ENCODE data around the gene BCAR1.
"Not testable (repeated sequence)": the region's sequence is repeated elsewhere in the genome, so short reads cannot be mapped to it uniquely, and the experiment has no call there.

Gene BCAR1

DNA sequence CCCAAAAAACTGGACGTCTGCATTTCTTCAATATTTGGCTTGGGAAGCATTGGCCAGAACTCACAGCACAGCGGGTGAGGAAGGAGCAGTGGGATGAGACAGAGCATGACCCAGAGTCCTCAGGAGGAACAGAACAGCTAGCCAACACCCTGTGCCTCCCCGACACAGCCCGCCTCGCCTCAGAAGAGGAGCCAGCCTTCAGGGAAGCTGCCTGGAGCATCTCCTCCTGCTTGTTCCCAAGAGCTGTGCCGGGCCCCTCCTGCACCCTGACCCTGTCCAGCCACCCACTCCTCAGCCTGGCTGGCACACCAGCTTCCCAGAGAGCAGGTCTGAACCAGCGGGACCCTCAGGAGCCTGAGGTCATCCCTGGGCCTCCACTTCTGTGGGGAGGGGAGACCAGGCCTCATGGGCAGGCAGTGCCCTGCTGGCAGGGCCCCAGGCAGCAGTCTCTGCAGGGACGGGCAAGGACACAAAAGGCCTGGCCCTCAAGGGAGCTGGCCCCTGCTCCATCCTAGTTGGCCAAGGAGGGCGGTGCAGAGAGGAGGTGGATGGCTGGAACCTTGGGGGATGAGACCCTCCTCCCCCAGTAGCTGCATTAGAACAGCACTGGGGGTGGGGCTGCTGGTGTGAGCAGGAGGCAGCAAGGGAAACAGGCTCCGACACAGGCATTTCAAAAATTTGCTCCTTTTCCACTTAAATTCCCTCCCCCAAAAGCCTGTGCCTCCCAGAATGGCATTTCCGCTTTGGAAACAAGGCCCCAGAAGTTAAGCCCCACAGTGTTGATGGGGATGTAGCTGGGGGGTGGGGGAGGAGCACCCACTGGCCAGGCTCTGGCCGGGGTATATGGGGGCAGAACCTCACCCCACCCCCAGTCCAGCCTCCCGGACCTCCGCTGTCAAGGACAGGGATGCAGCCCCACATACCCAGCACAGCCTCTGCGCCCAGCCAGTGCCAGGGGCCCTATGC, 1.8 kb upstream of the BCAR1 start:
- no peak for DNase-seq

DNA sequence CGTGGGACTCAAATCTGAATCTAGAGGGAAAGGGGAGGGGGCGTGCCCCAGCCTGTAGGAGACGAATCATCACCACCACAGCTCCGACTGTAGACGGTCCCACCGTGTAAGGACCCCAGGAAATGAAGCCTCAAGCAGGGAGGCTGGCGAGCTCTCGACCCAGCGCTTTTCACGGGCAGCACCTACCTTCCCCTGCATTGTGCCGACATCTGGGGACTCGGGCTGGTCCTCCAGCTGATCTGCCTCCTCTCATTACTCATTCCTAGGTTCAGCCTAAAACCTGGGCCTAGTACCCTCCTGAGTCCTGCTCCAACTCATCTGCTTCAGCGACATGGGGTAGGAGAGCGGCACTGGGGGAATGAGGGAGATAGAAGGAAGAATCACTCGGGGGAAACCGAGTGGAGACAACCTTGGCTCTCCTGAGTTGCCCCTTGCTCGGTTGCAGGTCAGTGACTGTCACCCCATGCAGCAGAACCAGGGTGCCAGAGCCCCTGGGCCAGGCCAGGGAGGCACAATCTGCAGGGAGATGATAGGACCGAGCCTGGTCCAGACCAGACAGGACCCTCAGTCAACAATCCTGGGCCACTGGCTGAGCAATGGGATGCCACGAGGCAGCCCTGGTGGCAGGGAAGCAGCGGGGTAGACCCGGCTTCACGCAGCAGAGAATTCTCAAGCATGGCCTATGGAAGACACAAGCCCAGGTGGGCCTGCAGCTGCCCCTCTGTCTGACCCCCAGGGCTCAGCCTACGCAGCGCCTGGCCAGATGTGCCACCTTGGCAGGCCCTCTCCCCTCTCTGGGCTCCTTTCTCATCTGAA, 833 bp upstream of the BCAR1 start:
- DNase-seq = no peak

DNA sequence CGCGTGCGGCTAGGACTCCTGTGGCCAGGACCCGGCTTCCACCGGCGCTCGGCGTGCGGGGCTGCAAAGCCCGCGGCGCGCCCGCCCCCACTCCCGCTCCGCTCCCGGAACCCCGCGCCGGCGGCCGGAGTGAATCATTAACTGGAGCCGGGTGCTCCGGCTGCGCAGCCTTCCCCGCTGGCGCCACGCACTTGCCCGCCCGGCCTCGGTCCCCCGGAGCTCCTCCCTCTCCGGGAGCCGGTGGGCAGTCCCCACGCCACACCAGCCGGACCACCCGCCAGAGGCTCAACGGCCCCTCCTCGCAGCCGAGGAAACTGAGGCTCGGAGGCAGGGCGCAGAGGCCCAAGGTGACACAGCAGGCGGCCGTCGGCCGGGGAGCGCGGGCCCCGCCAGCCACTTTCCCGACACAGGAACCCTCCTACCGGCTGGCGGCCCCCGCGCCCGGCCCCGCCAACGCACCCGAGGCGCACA, 580 bp downstream of the BCAR1 start:
- DNase-seq = no peak

DNA sequence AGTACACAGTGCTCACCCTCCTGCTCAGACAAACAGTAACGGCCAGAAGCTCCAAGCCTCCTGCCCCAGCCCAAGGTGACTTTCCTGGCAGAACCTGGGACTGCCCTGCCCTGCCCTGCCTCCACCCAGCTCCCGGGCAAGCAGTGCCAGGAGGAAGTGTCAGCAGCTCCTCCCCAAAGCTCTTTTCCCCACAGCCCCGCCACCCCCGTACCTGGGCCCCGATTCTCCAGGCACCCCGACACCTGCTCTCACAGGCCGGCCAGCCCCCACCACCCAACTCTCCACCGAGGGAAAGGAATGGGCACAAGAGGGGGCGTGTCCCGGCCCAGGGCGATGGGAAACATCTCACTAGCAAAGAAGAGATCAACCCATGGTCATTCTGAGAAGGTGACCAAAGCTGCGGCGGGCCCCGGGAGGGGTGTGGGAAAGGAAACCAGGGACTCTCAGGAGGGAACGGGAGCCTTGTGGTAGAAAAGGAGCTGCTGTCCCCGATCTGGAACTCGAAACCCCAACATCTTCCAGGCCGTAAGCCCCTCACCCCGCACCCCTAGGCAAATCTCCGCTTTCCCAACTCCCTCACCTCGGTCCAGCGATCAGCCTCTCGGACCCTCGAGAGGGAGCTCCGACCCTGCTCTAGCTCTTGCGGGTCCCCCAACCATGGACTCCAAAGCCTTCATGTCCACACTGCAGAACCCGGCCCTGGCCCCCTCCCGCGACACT, 1.2 kb downstream of the BCAR1 start:
- DNase-seq = no peak

DNA sequence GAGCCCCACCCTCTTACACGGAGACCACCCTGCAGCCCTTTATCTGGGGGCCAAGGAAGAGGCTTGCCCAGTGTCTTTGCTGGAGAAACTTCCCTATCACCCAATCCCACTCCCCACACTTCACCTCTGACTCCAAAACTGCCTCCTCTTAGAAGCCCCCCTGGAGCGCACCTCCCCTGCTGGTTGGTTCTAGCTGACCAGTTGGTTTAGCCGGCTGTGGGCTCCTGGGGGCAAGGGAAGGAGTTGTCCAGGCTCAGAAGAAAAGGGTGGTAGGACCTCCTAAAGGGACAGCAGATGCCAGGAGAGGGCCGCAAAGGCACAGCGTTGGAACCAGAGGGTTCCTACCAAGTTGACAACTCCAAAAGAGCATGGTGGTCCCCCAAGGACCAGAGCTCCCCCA, 2.0 kb downstream of the BCAR1 start:
- DNase-seq = no peak

DNA sequence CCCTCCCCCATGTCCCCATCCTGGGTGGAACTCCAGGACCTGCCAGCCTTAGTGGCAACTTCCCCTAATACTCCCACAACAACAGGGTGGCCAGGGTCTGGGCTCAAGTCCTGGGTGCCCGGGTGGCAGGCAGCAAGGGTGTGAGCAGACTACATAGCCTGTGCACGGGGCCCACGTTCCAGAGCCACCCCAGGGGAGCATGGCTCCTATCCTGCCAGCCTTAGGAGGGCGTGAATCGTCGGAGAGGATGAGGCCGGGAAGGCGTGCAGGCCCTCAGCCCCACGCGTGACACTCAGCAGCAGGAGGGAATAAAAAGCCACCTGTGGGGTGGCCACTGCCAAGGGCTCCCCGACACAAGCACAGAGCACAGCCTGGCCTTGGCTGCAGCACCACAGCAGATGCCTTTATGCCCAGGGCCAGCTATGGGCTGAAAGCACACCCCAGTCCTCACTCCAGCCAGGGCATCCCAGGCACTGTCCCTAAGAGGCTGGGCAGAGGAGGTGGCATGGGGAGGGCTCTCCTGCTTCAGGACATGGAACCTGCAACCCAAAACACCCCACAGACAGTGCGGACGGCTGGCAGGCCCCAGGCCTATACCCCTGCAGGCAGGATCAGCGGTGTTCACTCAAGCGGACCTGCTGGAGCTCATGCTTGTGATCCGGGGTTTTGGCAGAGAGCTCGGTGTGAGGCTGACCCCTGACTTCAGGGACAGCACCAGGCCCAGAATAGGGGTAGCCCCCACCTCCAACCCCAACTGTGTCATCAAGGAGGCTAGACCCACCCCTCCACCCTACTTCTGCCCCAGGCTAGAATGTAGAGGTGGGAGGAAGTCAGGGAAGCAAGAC, 2.7 kb downstream of the BCAR1 start:
- DNase-seq = no peak

DNA sequence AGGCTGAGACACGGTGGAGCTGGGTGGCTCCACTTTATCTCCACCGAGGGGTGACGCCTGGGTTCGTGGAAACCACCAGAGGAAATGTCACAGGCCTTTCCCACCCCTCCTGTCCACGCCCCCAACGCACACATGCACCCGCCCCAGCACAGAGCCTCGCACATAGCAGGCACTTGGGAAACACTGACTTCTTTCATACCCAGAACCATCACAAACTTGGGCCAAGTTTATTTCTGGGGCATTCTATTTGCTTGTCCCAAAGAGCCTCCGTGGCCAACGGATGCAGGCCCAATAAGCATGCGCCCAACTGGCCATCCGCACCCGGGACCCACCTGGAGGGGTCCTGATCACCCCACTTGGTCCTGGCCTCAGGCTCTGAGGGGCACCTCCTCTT, 3.3 kb downstream of the BCAR1 start:
- DNase-seq = no peak

DNA sequence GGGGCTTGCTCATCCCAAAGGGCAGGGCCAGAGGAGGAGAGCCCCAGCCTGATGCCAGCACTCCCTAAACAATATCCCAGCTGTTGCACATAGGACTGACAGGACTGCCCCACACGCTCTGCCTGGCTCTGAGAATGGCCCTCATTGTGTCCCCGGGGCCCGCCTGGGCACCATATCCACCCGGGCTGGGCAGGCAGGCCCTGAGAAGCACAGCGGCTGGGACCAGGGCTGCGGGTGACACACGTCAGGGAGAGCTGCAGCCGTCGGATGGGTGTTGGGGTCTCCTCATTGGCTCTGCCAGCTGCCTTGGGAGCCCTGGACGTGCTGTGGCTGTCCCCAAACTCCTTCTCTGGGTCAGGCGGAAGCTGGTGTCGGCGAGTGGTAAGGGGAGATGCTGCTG, 4.2 kb downstream of the BCAR1 start:
- no peak for DNase-seq

DNA sequence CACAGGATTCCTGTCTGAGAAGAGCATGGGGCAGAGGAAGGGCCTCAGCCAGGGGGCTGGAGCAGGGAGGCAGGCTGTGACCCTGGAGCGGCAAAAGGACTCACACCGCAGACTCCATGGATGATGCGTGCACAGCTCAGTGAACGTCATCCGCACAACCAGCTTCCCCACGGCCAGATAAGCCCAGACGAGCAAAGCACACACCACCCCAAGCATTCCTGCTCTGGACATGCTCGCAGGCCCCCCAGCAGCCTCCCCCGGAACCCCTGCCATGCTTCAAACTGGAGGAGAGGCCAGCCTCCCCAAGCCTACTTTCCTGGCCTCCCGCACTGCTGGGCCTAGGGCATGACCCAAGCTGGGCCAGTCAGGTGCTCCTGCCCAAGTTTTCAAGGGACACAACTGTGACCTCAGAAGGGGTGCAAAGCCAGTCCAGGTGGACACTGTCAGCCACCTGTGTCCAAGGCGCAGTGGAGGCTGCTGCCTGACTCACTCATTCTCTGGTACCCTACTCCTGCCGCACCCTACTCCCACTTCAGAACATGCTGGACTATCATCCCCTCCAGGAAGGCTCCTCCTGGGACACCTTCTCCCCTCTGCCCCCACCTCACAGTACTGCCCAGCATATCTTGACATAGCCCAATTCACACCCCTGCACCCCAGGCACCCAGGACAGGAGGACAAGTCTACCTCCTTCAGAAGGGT, 4.8 kb downstream of the BCAR1 start:
- no peak for DNase-seq

DNA sequence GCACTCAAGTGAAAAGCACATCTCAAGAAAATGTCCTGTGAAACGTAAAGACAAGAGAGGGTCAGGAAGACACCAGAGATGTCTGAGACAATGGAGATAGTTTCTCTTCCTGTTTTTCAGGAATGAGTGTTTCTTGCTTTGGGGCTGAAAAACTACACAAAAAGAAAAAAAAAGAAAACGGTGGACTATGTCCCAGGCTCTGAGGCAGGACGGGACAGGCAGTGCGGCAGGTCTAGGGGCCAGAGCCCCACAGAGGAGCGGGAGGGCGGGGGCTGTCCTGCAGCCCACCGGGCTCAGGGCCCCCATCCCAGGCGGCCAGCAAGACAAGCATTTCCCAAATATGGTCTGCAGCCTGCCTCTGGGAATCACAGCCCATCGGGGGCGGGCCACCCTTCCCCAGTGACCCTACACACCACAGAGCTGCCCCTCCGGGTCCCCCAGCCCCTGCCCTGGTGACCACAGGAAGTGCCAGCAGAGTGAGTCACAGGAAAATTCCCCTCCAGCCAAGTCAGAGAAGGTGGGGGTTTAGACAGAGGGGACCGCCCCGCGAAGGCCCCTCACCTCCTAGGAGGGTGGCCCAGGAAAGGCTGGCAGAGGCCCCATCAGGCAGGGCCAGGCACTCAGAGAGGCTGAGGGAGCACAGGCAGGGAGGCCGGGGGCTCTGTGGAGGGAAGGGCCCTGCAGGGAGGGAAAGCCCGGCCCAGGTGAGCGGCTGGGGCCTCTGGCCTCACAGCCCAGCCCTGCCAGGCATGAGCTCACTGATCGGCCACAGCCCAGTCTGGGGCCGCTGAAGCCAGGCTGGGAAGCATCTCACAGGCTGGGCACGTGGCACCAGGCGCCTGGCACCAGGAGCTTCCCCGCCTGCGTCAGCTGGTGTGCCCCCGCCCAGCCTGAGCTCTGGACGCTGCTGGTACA, 6.3 kb downstream of the BCAR1 start:
- DNase-seq = no peak

DNA sequence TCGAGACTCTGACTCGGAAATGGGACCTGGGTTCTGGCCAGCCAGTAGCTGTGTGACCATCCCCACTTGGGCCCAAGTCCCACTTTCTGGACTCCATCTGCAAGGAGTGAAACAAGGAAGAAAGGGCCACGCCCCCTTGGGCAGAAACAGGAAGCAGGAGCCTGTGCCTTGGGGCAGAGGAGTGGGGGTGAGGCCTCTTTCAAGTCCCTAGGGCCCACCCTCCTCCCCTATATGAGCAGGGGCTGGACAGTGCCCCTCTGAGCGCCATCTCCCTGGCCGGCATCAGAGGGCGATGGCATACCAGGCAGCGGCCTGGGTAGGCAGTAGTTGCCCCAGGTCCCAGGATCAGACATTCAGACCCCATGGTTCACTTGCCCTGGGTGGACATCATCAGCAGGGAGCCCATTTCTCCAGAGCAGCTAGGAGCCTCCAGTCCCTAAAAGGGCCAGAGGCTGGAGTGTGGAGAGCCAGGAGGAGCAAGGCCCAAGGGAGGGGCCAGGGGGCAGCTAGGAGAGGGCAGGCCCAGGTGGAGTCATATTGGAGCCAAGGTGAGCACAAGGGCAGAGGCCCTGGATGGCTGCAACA, 7.1 kb downstream of the BCAR1 start:
- DNase-seq = no peak

DNA sequence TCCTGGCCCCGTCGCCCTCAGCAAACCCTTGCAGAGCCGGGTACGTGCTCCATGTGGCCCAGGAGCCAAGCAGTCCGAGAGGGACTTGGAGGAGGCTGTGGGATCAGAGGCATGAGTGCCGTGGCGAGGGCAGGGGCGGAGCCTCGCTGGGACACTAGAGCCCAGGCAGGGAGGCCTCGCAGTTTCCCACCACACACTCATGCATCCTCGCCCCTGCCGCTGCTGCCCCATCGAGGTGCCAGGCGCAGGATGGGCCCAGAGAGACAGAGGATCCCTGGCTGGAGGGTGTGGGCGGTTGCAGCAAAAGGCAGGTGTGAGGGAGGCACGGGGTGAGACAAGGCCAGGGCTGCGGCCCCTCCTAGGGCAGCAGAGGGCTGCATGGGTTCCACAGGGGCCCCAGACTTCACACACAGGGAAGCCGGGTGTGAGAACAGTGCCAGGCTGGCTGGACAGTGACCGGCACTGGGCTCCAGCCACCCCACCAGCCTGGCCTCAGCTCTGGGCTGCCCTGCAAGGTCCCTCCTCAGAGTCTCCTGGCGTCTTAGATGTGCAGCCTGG, 7.7 kb downstream of the BCAR1 start:
- no peak for DNase-seq

DNA sequence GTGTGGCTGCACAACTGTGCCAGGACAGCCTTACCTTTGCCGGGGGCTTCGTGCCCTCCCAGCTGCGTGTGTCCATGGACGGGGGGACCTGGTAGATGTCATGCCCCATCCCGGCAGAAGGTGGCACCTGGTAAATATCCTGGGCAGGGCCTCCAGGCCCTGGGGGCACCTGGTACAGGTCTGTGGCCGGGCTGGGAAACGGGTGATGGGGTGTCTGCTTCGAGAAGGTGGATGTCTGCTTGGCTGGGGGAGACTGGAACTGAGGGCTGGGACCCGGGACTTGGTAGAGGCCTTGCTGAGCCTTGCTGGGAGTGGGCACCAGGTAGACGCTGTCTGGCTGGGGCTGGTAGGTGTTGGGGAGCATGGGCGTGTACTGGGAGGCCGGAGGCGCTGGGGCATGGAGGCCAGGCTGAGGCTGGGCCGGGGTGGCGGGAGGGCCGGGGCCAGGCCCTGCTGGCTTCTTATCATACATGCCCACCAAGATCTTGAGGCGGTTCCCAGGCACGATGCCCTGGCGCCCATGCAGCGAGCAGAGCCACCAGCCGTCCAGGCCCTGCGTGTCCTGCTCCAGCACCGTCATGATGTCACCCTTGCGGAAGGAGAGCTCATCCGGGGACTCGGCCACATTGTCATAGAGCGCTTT, 8.9 kb downstream of the BCAR1 start:
- DNase-seq = not testable (repeated sequence)

DNA sequence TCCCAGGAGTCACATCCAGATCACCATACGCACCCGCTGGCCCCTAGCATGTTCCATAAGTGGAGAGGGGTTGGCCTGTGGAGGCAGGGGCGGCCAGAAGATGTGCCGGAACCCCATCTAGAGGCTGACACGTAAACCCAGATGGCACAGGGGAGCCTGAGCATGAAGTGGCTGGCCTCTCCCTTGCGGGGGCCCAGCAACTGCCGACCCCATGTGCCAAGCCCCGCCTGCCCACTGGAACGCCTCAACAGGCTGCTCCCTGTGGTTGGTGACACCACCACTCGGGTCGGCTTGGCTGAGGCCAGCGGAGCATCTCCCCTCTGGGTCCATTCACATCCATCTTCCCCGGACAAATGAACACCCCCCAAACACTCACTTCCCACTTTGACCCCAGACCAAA, 9.5 kb downstream of the BCAR1 start:
- DNase-seq = no peak

DNA sequence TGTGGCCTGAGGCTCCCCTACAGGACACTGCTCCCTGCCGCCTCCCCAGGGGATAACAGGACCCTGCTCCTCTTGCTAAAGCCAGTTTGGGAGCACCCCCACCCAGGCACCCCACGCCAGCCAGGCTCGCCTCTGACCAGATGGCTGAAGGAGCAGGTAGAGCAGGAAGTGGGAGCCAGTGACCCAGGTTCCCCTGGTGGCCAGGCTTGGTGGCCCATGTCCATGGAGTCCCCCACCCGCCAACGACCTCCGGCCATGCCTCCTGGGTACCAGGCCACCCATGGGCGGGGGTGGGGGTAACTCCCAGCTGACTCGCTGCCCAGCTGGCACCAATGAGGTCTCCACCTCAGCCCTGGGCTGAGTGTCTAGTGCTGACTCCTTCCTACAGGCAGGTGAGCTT, 10.0 kb downstream of the BCAR1 start:
- no peak for DNase-seq

DNA sequence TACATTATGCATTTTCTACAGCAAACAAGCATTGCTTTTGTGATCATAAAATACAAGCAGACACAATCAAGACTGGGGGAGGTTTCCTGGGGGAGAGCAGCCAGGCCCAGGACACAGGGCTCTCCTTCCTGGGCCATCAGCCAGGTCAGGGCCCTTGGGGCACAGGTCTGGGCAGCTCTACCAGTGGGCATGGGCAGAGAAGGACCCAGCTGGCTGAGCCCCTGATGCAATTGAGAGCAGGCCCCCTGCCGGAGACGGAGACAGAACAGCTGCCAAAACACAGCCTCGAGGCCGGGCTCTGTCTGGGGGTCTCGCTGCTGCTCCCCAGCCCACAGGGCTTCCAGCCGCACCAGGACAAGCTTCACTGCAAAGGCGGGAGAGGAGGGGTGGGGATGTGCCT, 10.8 kb downstream of the BCAR1 start:
- not testable (repeated sequence) for DNase-seq

DNA sequence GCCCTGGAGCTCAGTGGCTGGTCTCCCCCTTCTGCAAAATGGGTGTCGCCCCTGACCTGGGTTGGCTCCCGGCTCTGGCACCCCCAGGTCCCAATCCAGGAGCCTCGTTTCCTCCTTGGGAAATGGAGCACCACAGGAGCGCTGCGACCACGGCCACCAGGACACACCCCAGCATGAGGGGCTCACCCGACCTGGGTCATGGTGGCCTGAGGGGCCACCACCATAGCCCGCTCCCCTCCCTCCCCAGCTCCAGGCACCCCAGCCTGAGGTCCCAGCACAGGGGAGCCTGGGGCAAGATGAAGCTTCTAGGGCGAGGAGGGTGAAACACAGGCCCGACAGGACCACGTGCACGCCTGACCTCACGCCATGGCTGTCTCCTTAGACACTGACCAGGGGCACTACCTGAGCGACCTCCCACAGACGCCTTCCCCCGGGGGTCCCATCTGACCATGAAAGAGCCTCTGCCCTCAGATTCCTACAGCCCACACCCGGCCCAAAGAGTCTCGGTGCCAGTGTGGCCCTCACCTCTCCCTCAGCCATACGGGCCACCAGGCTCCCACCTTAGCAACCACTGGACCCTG, 11.8 kb downstream of the BCAR1 start:
- DNase-seq = no peak

DNA sequence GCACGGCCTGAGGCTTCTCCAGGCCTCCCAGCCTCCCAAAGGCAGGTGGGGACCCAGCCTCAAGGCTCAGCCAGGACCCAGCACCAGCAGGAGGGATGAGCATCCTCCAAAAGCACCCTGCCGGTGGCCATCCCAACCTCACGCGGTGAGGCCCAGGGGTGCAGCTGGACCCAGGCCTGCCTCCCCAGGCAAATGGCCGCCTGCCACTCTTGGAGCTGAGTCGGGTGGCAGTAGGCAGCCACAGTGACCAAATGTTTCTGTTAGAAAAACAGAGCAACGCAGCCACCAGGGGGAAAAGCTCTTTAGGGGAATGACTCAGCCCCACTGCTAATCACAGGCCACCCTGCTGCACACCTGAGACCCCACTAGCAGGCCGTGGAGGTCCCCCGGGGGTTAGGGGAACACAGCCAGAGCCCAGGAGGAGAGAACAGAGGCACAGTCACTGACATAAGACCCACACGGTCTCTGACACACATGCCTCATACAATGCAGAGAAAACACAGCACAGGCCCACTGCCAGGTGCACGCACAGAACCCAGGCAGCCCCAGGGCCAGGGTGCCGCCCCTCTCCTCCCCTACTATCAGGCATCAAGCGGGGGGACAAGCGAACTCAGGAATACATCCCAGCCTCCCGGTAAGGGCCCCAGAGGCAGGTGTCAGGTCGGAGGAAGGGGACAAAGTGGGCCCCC, 12.4 kb downstream of the BCAR1 start:
- DNase-seq = no peak
